Omental fat pad (tissue), 4 donors: ENCODE results near the gene PIP4K2C. TPM values are rescaled to one million over a fixed set of nuclear protein-coding genes. Genes with fewer than 3 reads are reported as not detected.

Experiments
- ATAC-seq: fragments of 150-250 bp; one replicate; pipeline ENCODE4 v1.9.1; 2016; ENCODE audit warnings: mild to moderate bottlenecking, moderate library complexity; ENCODE audit not compliant: low FRiP score
- DNase-seq: peaks from one replicate; pipeline ENCODE4 v3.0.0-alpha.2; 2019; ENCODE audit warnings: low spot score
- CTCF ChIP-seq, 3 donors: fragments of 450-650 bp; IDR thresholded peaks; one replicate each; pipeline ENCODE4 v1.5.1; 2016 to 2017; ENCODE audit warnings: antibody characterized with exemption in 3 of 3, mild to moderate bottlenecking in 3 of 3, moderate library complexity in 2 of 3
- total RNA-seq, 4 donors: library from RNA; depleted of rRNA; stranded (reverse); fragments of >200 nt; gene quantifications; one replicate each; pipeline ENCODE4 v1.1.0, GENCODE V29; 2016

Gene PIP4K2C
- total RNA-seq, 4 donors from 2014 or later = 16.9 to 21.3 (median 17.6) TPM

- ATAC-seq (no peak), DNase-seq (no peak)
- TF ChIP-seq CTCF (IDR thresholded peaks at IDR 0.05) = no peak
Measured at GRCh38 chr12:57620245-57620935, 29.4 kb downstream of the PIP4K2C start.

GRCh38 chr12:57620936-57621496 is 30.0 kb downstream of the PIP4K2C start:
- no peak for TF ChIP-seq CTCF (IDR thresholded peaks at IDR 0.05)
- no peak for ATAC-seq
- no peak for DNase-seq

- ATAC-seq (peak; percentile 53), DNase-seq (peak; percentile 75)
- TF ChIP-seq CTCF (IDR thresholded peaks at IDR 0.05) = peak in 1 of 3 donors; percentile 46
Measured at GRCh38 chr12:57621497-57622292, 30.7 kb downstream of the PIP4K2C start.

GRCh38 chr12:57622293-57623245 is 31.6 kb downstream of the PIP4K2C start:
- no peak for TF ChIP-seq CTCF (IDR thresholded peaks at IDR 0.05)
- ATAC-seq (no peak), DNase-seq (no peak)

GRCh38 chr12:57623385-57623784 is 32.4 kb downstream of the PIP4K2C start:
- no peak for ATAC-seq
- no peak for TF ChIP-seq CTCF (IDR thresholded peaks at IDR 0.05)
- no peak for DNase-seq

GRCh38 chr12:57623811-57624390 is 32.9 kb downstream of the PIP4K2C start:
- no peak for DNase-seq
- TF ChIP-seq CTCF (IDR thresholded peaks at IDR 0.05) = no peak

More at GRCh38 chr12:57623811-57624390, 32.9 kb downstream of the PIP4K2C start:
- no peak for ATAC-seq
